OCI-M1 (cell line): ENCODE results near the gene SP2.
A peak's percentile ranks its signal among the peaks of the same experiment; 100 is the strongest.

Experiments used
- DNase-seq: peaks from one replicate; lab custom pipeline; 2025; lab: John Stamatoyannopoulos, UW

Gene SP2

DNA sequence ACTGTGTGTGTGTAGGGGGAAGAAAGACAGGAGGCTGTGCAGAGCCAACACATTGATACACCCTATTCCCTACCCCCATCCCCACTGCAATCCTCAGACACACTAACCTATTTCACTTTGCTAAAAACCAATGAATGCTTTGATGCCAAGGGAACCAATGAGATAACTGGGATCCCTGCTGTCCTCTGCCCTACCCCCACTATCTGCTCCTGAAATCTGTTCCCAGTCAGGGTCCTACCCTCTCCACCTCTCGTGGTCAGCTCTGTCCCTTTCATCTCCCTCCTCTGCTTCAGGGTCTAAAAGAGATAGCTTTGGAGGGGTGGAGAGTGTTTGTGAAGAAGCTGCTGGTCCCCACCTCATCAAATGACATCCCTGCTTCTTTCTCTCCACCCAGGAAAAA is 26.0 kb upstream of the SP2 start:
- no peak for DNase-seq

DNA sequence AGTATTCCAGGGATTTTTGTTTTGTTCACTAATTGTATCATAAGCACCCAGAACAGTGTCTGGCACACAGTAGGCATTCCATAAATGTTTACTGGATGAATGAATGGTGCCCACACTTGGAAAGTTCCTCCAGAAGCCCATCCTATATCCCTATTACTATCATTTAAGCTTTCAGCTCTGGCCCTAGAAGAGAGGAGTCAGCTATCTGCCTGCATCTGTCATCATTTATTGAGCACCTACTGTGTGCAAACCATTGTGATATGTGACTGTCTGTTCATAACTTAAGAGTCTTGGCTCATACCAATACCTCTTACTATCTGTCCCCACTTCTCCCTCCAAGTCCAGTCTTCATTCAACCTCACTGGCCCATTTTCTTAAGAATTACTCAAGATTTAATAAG is 25.0 kb upstream of the SP2 start:
- DNase-seq = no peak

DNA sequence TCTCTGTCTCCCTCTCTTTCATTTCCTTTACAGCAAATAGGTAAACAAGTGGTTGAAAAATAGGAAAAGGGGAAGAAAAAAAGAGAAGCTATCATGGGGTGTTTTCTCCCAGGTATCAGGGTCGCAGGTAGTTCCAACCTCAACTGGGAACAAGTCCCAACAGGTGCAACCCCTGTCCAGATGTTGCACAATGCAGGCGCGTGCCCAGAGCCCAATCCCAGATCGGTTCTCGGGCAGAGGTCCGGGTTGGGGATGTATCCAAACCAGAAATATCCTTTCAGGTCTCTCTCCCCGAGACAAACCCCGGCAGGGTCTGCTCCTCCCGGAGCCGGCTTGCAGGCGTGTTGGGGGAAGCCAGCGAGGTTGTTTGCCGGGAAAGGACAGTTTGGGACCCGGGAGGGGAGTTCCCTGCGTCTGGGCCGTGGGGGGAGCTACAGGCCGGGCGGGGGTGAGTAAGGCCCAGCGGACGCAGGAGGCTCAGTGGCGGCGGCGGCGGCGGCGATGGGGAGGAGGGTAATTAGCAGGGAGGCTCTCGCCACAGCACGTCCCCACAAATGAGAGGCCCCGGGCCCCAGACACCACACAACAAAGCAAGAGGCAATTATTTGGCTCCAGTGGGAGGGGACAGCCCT is 23.9 kb upstream of the SP2 start:
- no peak for DNase-seq

DNA sequence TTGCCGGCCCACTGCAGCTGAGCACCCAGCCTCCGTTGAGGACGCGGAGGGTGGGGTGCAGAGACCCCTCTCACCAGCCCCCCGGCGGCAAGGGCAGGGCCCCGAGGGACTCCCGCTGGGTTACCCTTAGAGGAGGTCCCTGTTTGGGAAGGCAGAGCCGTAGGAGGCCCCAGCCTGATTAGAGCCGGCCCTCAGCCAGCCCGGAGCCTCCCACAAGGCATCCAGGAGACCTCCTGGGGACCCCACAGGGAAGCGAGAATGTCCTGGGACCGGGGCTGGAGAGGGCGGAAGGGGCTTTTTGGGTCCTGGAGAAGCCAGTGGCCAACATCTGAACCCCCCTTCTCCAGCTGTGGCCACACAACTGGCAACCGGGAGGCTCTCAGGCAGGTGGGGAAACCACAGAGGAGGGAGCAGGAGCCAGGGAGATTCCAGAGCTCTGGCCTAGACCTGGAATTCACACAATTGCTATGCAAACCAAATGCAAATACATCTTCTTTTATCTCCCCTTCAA is 23.3 kb upstream of the SP2 start:
- DNase-seq = no peak

DNA sequence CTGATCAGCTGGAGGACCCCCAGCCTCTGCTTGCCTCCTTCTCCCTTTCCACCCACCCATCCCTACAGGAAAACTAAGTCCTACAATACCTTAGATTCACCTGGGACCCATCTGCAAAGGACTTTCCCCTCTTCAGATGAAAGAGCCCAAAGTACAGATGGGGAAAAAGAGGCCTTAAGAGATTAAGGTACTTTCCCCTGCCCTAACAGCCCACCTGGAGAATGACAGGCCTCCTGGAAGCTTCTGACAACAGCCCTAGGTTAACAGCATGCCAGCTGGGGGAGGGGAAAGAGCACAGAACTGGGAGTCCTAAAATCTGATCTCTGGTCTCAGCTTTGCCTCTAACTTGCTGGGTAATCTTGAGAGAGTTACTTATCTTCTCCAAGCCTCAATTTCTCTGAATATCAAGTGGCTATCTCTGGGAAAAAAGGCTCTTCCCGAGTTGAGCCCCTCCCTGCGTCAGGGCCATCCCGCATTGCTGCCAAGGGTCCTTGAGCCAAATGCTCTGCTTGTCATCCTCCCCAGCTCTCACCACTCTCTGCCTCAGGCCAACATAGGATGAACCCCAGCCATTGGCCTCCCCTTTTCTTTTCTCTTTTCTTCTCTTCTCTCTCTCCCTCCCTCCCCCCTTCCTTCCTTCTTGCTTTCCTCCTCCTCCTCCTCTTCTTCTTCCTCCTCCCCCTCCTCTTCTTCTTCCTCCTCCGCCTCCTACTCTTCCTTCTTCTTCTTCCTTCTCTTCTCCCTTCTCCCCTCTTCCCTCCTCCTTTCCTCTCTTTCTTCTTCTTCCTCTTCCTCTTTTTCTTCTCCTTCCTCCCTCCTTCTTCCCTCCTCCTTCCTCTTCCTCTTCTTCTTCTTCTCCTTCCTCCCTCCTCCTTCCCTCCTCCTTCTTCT is 22.6 kb upstream of the SP2 start:
- DNase-seq = no peak

DNA sequence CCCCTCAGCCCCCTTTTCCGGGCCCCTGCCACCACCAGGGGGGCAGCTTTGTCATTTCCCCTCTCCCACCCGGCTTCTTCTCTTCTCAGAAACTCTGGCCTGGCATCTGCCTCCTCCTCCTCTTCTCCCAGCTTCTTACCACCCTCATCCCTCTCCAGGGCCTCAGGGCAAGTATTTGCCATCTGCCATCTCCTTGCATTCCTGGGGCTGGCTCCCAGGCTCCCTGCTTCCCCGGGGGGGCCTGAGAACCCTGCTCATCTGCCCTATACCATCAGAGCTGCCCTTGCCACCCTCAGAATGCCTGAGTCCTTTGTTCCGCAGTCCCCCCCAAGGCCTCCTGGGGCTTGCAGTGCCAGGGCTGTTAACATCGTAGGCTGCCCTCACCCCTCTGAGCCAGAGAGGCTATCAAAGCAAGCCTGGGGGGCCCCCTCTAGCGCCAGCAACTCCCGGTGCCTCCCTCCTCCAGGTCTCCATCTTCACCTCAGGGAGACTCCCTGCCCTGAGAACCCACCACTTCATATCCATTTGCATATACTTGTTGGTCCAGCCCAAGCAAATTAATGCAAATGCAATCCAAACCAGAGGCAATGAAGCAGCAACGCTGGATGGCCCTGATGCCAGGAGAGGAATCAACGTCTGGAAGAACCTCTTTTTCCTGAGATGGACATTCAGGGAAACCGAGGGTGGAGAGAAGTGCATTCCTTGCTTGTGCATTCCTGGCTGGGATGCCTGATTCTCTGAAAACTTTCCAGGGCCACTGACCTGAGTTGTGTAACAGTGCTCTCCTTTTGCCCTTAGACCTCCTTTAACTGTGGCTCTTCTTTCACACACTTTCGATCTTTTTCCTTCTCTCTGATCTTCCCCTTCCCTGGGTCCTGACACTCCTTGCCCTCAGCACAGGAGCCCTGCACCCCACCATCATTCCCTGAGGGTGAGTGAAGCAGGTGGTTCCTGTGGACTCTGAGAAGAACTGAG is 20.7 kb upstream of the SP2 start:
- DNase-seq = no peak

DNA sequence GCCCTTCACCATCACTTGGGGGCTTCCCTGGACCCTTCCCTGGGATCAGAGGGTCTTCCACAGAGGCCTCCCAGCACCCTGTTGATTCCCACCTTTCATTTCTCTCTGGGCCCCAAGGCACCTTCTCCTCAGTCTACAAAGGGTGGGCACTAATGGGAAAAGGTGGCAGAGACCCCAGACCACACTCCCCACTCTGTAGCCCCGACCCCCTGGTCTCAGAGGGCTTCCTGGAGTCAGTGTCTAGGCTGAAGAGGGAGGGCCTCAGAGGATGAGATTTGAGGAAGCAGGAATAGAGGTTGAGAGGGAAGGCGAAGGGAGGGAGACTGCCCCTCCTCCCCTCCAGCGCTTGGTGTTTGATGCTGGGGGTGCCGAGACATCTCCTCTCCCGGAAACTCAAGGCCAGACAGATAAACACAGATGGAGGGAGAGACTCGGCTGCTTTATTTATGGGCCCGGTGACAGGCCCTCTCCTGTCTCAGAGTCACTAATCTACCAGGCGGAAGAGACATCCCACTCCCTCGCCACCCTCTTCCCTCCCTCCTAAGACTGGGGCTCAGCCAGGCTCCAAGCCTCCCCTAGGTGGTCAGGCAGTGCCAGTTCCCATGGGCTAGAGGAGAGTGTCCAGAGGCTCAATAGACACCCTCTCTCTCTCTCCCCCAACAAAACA is 18.5 kb upstream of the SP2 start:
- peak; percentile 20 for DNase-seq

DNA sequence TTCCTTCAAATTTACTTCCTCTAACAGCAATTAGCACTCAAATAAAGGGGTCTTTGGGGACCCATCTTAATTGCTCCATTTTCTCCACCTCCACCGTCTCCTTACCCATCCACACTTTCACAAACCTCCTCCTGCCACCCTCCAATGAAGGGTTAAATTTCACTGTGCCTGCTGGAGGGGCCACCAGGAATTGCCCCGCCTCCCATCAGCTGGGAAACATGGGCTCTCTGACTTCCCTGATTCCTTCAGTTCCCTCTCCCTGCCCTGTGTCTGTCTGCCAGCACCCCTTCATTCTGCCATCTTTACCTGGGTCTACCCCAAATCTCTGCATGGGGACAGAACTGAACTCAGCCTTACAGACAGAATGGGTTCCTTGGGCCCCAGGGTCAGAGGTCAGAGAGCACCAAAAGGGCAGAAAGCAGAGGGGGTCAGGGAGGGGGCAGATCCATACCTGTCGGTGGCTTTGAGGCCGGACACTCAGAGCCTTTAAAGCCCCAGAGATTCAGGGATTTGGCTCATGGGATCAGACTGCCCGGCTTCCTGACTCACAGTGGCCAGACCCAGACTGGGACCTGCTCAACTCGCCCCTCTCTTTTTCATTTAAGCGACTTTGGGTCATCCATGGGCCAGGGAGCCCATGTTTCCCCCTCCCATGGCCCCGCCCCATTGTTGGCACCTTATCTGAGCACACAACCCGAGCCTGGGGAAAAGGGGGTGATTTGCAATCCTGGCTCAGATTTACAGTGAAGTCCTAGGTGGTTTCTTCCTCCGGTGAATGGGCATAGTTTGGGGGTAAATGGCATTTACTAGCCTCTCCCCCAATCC is 17.6 kb upstream of the SP2 start:
- no peak for DNase-seq

DNA sequence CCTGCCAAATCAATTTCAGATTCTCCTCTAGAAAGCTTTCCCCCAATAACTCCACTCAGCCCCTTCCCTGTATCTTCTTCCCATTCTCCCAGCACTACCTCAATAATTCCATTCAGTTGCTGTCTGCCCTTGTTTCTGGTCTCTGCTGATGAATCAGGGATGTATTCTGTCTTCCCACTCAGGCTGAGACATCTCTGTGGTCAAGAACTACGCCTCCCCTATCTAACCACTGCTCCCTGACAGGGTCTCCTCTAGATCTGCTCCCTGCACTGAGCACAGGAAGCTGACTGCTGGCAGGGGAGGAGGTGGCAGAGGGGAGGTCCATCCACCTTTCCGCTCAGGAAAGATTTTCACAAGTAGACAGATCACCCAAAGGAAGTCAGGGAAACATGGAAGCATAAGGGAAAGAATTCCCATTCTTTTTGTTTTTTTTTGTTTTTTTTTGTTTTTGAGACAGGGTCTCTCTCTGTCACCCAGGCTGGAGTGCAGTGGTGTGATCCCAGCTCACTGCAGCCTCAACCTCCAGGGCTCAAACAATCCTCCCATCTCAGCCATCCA is 16.9 kb upstream of the SP2 start:
- DNase-seq = peak; percentile 51

DNA sequence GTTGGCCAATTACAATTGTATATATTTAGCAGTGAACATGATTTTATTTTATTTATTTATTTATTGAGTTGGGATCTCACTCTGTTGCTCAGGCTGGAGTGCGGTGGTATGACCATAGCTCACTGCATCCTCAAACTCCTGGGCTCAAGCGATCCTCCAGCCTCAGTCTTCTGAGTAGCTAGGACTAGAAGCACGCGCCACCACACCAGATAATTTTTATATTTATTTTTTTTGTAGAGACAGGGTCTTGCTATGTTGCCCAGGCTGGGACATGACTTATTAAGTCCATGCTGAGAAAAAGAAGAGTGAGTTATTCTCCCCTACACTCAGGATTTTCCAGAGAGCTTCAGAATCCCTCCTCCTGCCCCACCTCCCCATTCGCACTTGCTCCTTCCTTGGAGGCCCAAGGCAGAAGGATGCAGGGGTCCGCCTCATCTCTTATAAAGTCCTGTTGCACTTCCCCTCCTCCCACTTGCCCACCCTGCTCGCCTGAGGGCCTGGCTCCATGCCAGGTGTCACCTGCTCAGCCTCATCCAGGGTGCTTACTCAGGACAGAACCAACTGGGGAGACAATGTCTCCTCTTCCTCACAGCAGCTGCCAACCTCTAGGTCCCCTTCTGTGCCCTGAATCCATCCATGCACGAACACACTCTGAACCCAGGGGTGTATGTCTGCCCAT is 16.1 kb upstream of the SP2 start:
- no peak for DNase-seq

DNA sequence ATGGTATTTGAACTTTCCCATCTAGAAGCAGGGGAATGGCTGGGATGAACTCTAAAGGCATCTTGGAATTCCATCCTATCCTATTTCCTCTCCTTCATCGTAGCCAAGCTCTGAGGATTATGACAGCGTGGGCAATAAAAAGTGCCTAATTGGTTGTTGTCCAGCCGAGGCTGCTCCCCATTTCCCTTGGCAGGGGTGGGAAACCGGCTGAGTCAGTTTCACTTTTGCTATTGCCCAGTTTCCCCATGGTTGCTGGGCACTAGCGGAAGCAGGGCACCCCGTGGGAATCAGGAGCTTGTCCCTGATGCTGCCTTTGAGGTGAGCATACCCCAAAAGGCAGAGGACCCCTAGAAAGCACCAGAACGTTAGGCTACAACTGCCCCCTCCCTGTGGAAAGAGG is 13.8 kb upstream of the SP2 start:
- DNase-seq = no peak

DNA sequence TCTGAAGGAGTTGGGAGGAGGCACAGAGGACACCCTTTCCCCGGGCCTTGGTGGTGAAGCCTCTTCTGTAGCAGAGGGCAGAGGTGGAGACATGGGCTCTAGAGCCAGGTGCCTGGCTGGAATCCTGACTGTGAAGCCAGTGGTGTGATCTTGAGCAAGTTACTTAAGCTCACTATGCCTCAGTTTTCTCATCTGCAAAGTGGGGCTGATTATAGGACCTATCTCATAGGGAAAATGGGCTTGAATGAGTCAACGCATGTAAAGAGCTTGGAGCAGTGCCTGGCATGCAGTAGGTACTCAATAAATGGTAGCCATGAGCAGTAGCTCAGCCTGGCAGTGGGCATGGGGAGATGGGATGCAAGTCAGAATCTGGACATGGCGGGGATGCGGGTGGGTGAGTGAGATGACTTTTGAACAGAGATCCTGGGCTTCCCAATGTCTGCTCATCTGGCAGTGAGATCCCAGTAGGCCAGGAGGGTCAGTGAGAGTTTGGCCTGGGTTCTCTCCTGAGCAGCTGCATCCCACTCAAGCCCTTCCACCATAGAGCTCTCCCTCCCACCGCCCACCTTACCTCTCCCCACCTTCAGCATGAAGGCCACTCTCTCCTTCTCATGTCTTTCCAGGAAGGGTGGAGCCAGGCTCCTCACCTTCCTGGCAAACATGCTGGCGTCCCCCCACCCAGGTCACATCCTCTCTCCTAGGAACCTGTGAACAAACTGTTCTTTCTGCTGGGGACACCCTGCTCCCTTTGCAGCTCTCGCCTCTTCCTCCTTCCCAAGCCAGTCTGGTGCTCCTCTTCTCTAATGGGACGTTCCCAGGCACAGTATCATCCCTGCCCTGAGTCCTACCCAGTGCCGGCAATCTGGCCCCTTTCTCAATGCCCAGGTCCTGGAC is 13.1 kb upstream of the SP2 start:
- DNase-seq = no peak

DNA sequence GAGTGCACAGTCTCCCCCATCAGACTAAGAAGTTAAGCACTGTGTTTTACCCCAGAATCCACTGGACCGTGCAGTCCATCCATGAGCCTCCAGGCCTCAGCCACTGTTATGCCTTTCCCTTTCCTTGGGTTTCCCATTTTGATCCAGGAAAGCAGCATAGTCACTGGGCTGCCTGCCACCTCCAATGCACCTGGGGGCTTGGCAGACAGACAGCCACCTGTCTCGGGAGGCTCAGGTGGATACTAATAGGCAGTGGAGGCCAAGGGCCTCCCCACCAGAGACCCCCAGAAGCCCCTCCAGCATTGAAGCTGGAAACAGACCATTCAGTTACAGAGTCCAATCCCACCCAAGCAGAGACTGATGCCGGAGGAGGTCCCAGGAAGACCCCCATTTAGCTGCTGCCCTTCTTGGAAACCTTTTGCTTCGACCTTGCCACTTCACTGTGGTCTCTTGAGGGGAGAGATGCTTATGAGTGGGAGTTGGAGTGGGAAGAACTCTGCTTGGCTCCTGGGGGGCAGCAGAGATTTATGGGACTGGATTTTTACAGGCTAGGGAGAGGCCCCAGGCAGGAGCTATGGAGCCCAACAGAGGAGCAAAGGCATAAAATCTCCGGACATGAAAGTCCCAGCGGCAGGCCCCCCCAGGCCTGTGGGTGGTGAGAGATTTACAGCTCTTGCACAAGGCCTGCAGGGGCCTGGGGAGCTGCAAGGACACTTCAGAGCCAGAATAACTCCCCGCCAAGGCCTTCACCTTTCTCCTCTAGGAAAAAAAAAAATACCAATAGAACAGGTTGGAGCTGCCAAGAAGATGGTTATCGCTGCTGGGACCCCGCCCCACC is 12.2 kb upstream of the SP2 start:
- no peak for DNase-seq

DNA sequence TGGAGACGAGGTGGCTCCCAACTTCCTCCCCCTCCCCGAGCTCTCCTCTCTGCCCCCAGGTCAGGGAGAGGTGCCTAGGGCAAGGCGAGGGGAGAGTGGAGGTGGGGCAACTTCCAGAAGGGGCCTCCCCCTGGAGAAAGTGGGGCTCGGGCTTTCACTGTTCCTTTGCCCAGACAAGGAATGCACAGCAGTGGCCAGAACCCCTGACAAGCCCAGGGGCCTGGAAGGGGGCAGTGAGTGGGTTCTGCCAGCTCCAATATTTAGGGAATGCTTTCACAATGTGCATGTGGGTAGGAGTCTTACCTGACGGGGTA is 11.7 kb upstream of the SP2 start:
- DNase-seq = no peak

DNA sequence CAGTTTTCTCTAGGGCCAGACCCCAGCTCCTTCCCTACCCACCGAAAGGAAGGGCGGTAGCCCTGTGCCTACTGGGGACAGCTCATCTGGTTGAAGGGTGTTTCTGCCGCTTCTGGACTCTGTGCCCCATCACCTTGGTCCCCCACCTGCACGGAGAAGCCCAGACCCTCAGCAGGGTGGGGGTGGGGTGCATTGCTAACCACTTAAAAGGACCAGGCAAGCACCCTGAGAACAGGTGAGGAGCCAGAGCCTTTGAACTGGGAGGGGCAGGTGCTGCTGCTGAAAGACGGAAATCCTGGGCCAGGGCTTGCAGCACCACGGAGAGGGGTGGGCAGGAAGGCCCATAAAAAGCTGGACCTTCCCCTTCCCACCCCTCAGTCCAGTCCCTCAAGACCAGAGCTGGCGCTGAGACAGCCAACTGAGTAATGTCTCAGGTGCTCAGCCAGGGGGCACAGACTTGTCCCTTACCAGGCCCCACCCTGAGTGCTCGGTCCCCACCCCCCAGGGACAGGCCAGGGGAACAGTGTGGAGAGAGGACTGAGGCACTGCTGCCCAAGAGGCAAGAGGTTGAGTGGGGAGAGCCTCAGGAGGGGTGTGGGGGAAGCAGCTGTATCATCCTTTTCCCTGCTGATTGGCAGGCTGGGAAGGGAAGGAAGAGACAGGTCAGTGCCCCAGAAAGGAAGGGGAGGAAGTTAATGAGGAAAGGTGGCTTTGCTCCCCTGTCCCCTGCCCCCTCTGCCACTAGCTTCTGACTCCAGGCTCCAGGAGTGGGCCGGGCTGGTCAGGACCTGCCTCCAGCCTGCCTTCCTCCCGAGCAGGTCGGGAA is 10.9 kb upstream of the SP2 start:
- DNase-seq = no peak

DNA sequence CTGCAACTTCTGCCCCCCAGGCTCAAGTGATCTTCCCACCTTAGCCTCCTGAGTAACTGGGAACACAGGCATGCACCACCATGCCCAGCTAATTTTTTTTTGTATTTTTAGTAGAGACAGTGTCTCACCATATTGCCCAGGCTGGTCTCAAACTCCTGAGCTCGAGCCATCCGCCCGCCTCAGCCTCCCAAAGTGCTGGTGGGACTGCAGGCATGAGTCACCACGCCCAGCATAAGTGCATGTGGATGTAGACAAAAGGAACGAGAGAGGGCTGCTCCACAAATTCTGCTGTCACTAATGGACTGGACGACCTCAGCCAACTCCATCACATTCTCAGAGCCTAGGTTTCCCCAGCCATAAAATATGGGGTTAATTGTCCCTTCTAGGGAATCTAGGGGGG is 7.7 kb upstream of the SP2 start:
- no peak for DNase-seq
